Type B pancreatic cell (in vitro differentiated cells): ENCODE results near the gene SMPD1. TPM values are rescaled to one million over a fixed set of nuclear protein-coding genes. Genes with fewer than 3 reads are reported as not detected.

ENCODE experiments used
- DNase-seq: peaks from one replicate; pipeline ENCODE4 v3.0.0; 2021; ENCODE audit warnings: mixed read lengths; ENCODE audit not compliant: unreplicated experiment; ENCODE audit errors: extremely low spot score
- H3K27ac Mint-ChIP-seq: 2 replicates; pipeline ENCODE4 v1.8.0; 2021; ENCODE audit warnings: mild to moderate bottlenecking, mixed read lengths
- H3K27me3 Mint-ChIP-seq: 2 replicates; pipeline ENCODE4 v1.8.0; 2021; ENCODE audit warnings: mixed read lengths
- H3K36me3 Mint-ChIP-seq: 2 replicates; pipeline ENCODE4 v1.8.0; 2021; ENCODE audit warnings: mixed read lengths
- H3K4me1 Mint-ChIP-seq: one replicate; pipeline ENCODE4 v1.8.0; 2021; ENCODE audit warnings: mixed read lengths; ENCODE audit not compliant: unreplicated experiment
- H3K4me3 Mint-ChIP-seq: 2 replicates; pipeline ENCODE4 v1.8.0; 2021; ENCODE audit warnings: mild to moderate bottlenecking, mixed read lengths
- H3K9me3 Mint-ChIP-seq: 2 replicates; pipeline ENCODE4 v1.8.0; 2021; ENCODE audit warnings: mixed read lengths
- total RNA-seq: library from RNA; stranded (reverse); gene quantifications from 2 replicates; pipeline ENCODE4 v1.2.1, GENCODE V29; 2021; ENCODE audit warnings: low replicate concordance
- TF ChIP-seq, protein P1 (sequence below): fragments of 200-600 bp; sonication (generic); conservative IDR thresholded peaks from 2 replicates; pipeline ENCODE4 v1.5.0; 2021; ENCODE audit warnings: antibody characterized with exemption, mild to moderate bottlenecking

The SMPD1 gene
- total RNA-seq, 1 donor from 2014 or later: 31.6 TPM

DNA sequence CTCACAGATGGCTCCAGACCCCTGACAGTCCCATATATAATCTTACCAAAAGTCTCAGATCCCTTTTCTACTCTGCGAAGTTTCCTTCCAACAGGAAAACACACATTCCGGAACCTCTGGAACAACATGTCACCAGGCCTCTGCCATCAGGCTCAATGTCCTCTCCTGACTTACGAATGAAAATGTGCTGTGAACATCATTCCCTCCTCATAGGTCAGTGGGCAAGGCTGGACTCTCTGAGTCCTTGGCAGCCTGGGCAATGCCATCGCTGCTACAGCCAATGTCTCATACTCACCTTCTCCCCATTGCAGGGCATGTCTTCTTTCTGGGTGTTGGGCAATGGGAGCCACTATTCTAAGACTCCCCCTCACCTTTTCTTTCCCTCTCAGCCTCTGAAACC lies 52.2 kb downstream of the SMPD1 start:
- Mint-ChIP-seq H3K4me1 (no peaks in the 10 kb centered on the region), H3K27ac (no peak overlapping the region), H3K9me3 (no peaks in the 10 kb centered on the region), H3K36me3 (no peaks in the 10 kb centered on the region), H3K4me3 (no peak overlapping the region), H3K27me3 (no peaks in the 10 kb centered on the region)
- TF ChIP-seq, protein P1, sequence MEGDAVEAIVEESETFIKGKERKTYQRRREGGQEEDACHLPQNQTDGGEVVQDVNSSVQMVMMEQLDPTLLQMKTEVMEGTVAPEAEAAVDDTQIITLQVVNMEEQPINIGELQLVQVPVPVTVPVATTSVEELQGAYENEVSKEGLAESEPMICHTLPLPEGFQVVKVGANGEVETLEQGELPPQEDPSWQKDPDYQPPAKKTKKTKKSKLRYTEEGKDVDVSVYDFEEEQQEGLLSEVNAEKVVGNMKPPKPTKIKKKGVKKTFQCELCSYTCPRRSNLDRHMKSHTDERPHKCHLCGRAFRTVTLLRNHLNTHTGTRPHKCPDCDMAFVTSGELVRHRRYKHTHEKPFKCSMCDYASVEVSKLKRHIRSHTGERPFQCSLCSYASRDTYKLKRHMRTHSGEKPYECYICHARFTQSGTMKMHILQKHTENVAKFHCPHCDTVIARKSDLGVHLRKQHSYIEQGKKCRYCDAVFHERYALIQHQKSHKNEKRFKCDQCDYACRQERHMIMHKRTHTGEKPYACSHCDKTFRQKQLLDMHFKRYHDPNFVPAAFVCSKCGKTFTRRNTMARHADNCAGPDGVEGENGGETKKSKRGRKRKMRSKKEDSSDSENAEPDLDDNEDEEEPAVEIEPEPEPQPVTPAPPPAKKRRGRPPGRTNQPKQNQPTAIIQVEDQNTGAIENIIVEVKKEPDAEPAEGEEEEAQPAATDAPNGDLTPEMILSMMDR: no peak
- no peak for DNase-seq

DNA sequence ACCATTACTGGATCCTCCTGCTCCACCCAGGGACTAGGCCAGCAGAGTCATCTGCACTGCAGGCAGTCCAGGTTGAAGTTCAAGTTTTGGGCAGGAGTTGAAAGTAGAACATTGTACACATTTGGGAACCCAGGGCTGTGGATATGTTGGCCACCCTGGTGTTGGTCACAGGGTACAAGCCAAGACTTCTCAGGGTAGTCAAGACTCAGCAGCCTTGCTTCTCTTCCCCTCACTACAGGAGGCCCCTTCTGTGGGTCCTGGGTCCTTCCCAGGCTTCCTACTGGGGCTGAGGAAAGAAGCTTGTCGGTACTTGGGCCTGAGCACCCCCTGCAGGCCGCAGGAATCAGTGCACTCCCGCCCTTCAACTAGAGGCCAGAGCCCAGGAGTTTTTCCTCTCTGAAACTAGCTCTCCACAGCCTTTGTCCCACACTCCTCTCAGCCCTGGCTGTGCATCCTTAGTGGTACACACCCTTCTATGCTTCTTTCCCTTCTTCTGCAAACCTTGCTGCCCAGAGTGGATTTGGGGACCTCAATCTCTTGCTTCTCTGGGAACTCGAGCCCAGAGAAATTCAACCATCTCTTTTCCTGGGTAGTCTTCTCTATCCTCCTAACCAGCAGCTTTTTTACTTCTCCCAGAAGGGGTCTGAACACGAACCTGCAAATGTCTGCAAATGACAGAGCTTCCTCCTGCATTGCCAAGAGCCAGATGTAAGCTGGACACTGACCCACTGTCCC lies 53.2 kb downstream of the SMPD1 start:
- H3K4me3 Mint-ChIP-seq: no peak overlapping the region
- TF ChIP-seq, protein P1: peak; percentile 82
- no peak overlapping the region for H3K27ac Mint-ChIP-seq
- H3K36me3 Mint-ChIP-seq: no peaks in the 10 kb centered on the region
- no peaks in the 10 kb centered on the region for H3K9me3 Mint-ChIP-seq
- no peak for DNase-seq
- H3K4me1 Mint-ChIP-seq: no peaks in the 10 kb centered on the region
- H3K27me3 Mint-ChIP-seq: no peaks in the 10 kb centered on the region

Other genes with a start within 250 kb of the SMPD1 start
- gene OR52B2, start 220.1 kb upstream of the SMPD1 start, total RNA-seq: not detected in 2 replicates
- not detected in 2 replicates for gene OR52W1, start 191.2 kb upstream of the SMPD1 start, total RNA-seq
- gene C11orf42, start 184.9 kb upstream of the SMPD1 start, total RNA-seq: not detected in 2 replicates
- 50.7 and 52.5 TPM in 2 replicates for gene FHIP1B, start 155.8 kb upstream of the SMPD1 start, total RNA-seq
- gene CNGA4, start 151.4 kb upstream of the SMPD1 start, total RNA-seq: 0.62 and 0.68 TPM in 2 replicates
- 0.90 and 1.1 TPM in 2 replicates for gene CCKBR, start 130.6 kb upstream of the SMPD1 start, total RNA-seq
- gene CAVIN3, start 70.0 kb upstream of the SMPD1 start, total RNA-seq: 4.2 and 7.9 TPM in 2 replicates
- 38.4 and 61.6 TPM in 2 replicates for gene APBB1, start 28.6 kb downstream of the SMPD1 start, total RNA-seq
- gene HPX, start 50.5 kb downstream of the SMPD1 start, total RNA-seq: 1.5 and 1.9 TPM in 2 replicates
- gene TRIM3, start 83.5 kb downstream of the SMPD1 start, total RNA-seq: 15.6 and 22.9 TPM in 2 replicates
- 60.9 and 77.3 TPM in 2 replicates for gene ARFIP2, start 90.9 kb downstream of the SMPD1 start, total RNA-seq
- gene TIMM10B, start 91.0 kb downstream of the SMPD1 start, total RNA-seq: 31.2 and 35.7 TPM in 2 replicates
- gene DNHD1, start 106.8 kb downstream of the SMPD1 start, total RNA-seq: 5.6 and 9.9 TPM in 2 replicates
- gene RRP8, start 213.1 kb downstream of the SMPD1 start, total RNA-seq: 19.7 and 23.5 TPM in 2 replicates
- 92.7 and 135 TPM in 2 replicates for gene ILK, start 213.3 kb downstream of the SMPD1 start, total RNA-seq
- 121 and 130 TPM in 2 replicates for gene TAF10, start 221.7 kb downstream of the SMPD1 start, total RNA-seq
- gene TPP1, start 228.9 kb downstream of the SMPD1 start, total RNA-seq: 72.8 and 97.8 TPM in 2 replicates